PC-3 (cell line): ENCODE measurements around the gene STAT5B.

Experiments
- CTCF ChIP-seq: fragments of 300-600 bp; sonication (generic); conservative IDR thresholded peaks from 2 replicates; pipeline ENCODE4 v1.5.1; 2017; ENCODE audit warnings: antibody characterized with exemption, low read depth, mild to moderate bottlenecking, low read length
- EZH2 ChIP-seq: fragments of 300-600 bp; sonication (generic); IDR thresholded peaks from one replicate; pipeline ENCODE4 v1.6.1; 2017; ENCODE audit warnings: antibody characterized with exemption, mild to moderate bottlenecking, low read length; ENCODE audit not compliant: unreplicated experiment
- EZH2phosphoT487 ChIP-seq: fragments of 300-600 bp; sonication (generic); IDR thresholded peaks from 2 replicates; pipeline ENCODE4 v1.6.1; 2018; ENCODE audit warnings: mild to moderate bottlenecking, antibody characterized with exemption, low read length, borderline replicate concordance

GRCh38 chr17:42306385-42306667 lies 30.1 kb upstream of the STAT5B start:
- TF ChIP-seq CTCF (no peak), EZH2phosphoT487 (no peak), EZH2 (no peak)
